WERI-Rb-1 (cell line): ENCODE results near the gene LEFTY1.
"Not testable (repeated sequence)": the region's sequence is repeated elsewhere in the genome, so short reads cannot be mapped to it uniquely, and the experiment has no call there.

Experiments used
- DNase-seq: peaks from one replicate; pipeline ENCODE4 v3.0.0-alpha.2; 2020
- H3K27ac ChIP-seq: fragments of 250-450 bp; sonication (Bioruptor Pico); 2 replicates; pipeline ENCODE4 v1.5.1; 2020; ENCODE audit warnings: mild to moderate bottlenecking, moderate library complexity
- H3K27me3 ChIP-seq: fragments of 250-450 bp; sonication (Bioruptor Pico); 2 replicates; pipeline ENCODE4 v1.5.1; 2021; ENCODE audit warnings: mild to moderate bottlenecking, low read depth, moderate library complexity; ENCODE audit not compliant: insufficient read depth, severe bottlenecking
- H3K36me3 ChIP-seq: fragments of 250-450 bp; sonication (Bioruptor Pico); 2 replicates; pipeline ENCODE4 v1.5.1; 2020; ENCODE audit warnings: mild to moderate bottlenecking, moderate library complexity
- H3K4me3 ChIP-seq: 2 replicates; pipeline ENCODE4 v1.5.1; 2011; ENCODE audit warnings: low read depth, mild to moderate bottlenecking, control low read depth, low read length
- H3K9me3 ChIP-seq: fragments of 250-450 bp; sonication (Bioruptor Pico); 2 replicates; pipeline ENCODE4 v1.5.1; 2021; ENCODE audit warnings: mild to moderate bottlenecking, moderate library complexity; ENCODE audit not compliant: severe bottlenecking
- CTCF ChIP-seq: IDR thresholded peaks from 2 replicates; pipeline ENCODE4 v1.5.1; 2011; ENCODE audit warnings: low read depth, mild to moderate bottlenecking, control low read depth, inconsistent platforms, low read length

The LEFTY1 gene, protein sequence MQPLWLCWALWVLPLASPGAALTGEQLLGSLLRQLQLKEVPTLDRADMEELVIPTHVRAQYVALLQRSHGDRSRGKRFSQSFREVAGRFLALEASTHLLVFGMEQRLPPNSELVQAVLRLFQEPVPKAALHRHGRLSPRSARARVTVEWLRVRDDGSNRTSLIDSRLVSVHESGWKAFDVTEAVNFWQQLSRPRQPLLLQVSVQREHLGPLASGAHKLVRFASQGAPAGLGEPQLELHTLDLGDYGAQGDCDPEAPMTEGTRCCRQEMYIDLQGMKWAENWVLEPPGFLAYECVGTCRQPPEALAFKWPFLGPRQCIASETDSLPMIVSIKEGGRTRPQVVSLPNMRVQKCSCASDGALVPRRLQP

DNA sequence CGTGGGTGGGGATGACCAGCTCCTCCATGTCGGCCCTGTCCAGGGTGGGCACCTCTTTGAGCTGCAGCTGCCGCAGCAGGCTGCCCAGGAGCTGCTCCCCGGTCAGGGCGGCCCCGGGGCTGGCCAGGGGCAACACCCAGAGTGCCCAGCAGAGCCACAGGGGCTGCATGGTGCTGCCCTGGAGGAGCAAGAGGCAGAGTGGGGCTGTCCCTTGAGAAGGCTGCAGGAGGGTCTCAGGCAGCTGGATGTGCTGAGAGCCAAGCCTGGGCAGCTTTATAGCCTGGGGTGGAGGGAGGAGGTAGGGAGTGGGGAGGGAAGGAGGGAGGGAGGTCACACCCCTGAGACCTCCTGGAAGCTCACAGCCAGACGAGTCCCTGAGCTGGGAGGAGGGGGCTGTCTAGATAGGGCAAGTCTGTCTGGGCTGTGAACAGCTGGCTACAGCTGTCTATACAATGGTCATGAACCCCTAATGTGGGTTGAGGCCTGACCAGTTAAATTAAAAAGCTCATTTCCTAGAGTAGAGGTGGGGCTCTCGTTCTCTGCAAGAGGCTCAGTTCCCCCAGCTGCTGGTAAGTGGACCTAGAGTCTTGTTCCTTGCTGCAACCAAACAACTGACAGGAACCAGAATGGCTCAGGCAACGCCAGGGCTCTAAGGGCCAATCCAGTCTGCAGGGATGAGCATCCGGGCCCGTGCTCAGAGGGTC, at the start of gene LEFTY1:
Gene LEFTY1, minus strand, starts transcription at position 249 of the 704 bp plus-strand sequence. Its CDS starts 80 bp downstream, at position 169.
- no peak for TF ChIP-seq CTCF
- Histone ChIP-seq H3K36me3 (no peaks in the 10 kb centered on the region), H3K4me3 (no peak within 1 kb of the TSS), H3K27ac (no peak within 1 kb of the TSS), H3K27me3 (no peaks in the 10 kb centered on the region), H3K9me3 (no peaks in the 10 kb centered on the region)
- no peak for DNase-seq

DNA sequence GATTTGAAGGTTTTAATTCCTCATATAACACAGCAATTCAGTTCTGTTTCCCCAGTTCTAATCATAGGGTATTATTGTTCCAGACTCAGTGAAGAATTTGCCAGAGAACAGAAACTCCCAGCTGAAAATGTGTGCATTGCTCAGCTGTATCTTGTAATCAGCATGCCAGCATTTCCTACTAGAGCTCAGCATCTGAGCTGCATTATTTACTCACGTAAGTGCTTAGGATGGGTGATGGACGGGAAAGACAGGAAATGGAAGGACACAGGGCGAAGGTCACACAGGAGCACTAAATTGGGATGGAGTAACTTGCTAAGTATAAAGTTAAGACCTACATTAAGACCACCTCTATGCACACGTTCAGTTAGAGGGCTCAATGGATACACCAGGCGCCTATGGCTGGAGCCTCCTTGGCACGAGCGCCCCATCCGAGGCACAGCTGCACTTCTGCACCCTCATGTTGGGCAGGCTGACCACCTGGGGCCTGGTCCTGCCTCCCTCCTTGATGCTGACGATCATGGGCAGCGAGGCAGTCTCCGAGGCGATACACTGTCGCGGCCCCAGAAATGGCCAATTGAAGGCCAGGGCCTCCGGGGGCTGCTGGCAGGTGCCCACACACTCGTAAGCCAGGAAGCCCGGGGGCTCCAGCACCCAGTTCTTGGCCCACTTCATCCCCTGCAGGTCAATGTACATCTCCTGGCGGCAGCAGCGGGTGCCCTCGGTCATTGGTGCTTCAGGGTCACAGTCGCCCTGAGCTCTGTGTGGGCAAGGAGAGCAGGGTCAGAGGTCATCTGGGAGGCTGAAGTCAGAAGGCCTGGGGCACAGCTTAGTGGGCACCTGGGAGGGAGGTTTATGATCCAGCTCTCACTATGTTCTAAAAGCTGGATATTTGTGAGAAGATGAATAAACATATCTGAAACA, 48.4 kb upstream of the LEFTY1 start:
- no peaks in the 10 kb centered on the region for H3K27me3 ChIP-seq
- no peak overlapping the region for H3K27ac ChIP-seq
- no peaks in the 10 kb centered on the region for H3K9me3 ChIP-seq
- H3K4me3 ChIP-seq: no peak overlapping the region
- no peak for DNase-seq
- no peak for TF ChIP-seq CTCF
- no peaks in the 10 kb centered on the region for H3K36me3 ChIP-seq

- no peak for DNase-seq
- H3K9me3 ChIP-seq: no peaks in the 10 kb centered on the region
- H3K27ac ChIP-seq: no peak overlapping the region
- no peak for TF ChIP-seq CTCF
- H3K36me3 ChIP-seq: no peaks in the 10 kb centered on the region
- H3K27me3 ChIP-seq: no peaks in the 10 kb centered on the region
- H3K4me3 ChIP-seq: no peak overlapping the region
Observed at GRCh38 chr1:225936523-225936922, 47.6 kb upstream of the LEFTY1 start.

- not testable (repeated sequence) for H3K27me3 ChIP-seq, H3K4me3 ChIP-seq, DNase-seq, H3K36me3 ChIP-seq, H3K9me3 ChIP-seq, H3K27ac ChIP-seq
Observed at GRCh38 chr1:225936086-225936485, 47.1 kb upstream of the LEFTY1 start.

DNA sequence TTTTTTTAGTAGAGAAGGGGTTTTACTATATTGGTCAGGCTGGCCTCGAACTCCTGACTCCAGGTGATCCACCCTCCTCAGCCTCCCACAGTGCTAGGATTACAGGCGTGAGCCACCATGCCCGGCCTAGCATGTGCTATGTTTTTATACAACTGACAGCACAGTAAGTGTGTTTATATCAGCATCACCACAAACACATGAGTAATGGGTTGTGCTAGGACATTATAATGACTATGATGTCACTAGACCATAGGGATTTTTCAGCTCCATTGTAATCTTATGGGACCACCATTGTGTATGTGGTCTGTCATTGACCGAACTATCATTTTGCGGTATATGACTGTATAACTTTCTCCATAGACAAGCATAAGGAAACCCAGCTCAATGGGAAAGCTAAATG, 45.8 kb upstream of the LEFTY1 start:
- Histone ChIP-seq H3K9me3 (no peaks in the 10 kb centered on the region), H3K4me3 (no peak overlapping the region), H3K27ac (no peak overlapping the region), H3K36me3 (no peaks in the 10 kb centered on the region), H3K27me3 (no peaks in the 10 kb centered on the region)
- no peak for DNase-seq
- TF ChIP-seq CTCF: no peak

- no peaks in the 10 kb centered on the region for H3K9me3 ChIP-seq
- H3K4me3 ChIP-seq: no peak overlapping the region
- H3K27ac ChIP-seq: no peak overlapping the region
- H3K36me3 ChIP-seq: no peaks in the 10 kb centered on the region
- no peak for TF ChIP-seq CTCF
- DNase-seq: no peak
- no peaks in the 10 kb centered on the region for H3K27me3 ChIP-seq
Observed at GRCh38 chr1:225933072-225933471, 44.1 kb upstream of the LEFTY1 start.
